ENCODE measurements around the gene ETV2.
"Not testable (repeated sequence)": the region's sequence is repeated elsewhere in the genome, so short reads cannot be mapped to it uniquely, and the experiment has no call there.

The ETV2 gene

DNA sequence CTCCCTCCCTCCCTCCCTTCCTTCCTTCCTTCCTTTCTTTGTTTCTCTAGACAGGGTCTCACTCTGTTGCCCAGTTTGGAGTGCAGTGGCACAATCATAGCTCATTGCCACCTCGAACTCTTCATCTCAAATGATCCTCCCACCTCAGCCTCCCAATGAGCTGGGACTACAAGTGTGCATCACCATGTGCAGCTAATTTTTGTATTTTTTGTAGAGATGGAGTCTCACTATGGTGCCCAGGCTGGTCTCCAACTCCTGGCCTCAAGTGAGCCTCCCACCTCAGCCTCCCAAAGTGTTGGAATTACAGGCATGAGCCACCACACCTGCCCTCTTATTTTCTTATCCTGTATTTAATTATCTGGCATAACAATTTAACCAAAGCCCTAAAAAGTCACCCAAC is 29.1 kb downstream of the ETV2 start:
- H3K9ac ChIP-seq (ENCODE audit: low read length in 5 of 5), result no peak overlapping the region
- no peak overlapping the region for H3K4me3 ChIP-seq (ENCODE audit: low read depth in 1 of 5, low read length in 5 of 5)
- no peaks in the 10 kb centered on the region for H3K36me3 ChIP-seq (ENCODE audit: control insufficient read depth in 5 of 5, insufficient read depth in 5 of 5, low read length in 5 of 5)
- H3K27me3 ChIP-seq (ENCODE audit: control insufficient read depth in 5 of 5, insufficient read depth in 4 of 5, low read length in 5 of 5), result peaks cover 0 to 22% (median 8%) of the 10 kb centered on the region in 5 donors
- H3K27ac ChIP-seq (ENCODE audit: low read depth, low read length), result no peak overlapping the region
- H3K4me1 ChIP-seq (ENCODE audit: control insufficient read depth in 5 of 5, insufficient read depth in 5 of 5, low read length in 5 of 5), result peaks cover 0 to 9% (median 8%) of the 10 kb centered on the region in 5 donors
- no peaks in the 10 kb centered on the region for H3K9me3 ChIP-seq (ENCODE audit: control insufficient read depth in 5 of 5, low read length in 5 of 5)

DNA sequence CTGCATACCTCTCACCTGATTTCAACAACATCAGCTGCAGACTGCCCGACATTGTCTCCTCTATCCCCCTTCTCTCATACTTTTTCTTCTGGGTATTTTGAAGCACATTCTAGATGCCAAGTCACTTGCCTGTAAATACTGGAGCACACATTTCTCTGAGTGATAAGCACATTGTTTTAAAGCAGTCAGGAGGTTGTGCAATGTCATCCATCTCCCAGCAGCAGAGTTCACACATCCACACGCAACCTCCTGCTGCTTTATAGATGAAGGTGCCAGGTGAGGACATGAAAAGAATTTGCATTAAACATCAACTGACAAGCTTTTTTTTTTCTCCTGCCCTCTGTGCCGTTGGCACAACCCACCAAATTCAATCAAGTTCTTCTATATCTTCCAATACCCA is 30.3 kb downstream of the ETV2 start:
- no peaks in the 10 kb centered on the region for H3K9me3 ChIP-seq (ENCODE audit: control insufficient read depth in 5 of 5, low read length in 5 of 5)
- H3K4me3 ChIP-seq (ENCODE audit: low read depth in 1 of 5, low read length in 5 of 5), result no peak overlapping the region
- H3K36me3 ChIP-seq (ENCODE audit: control insufficient read depth in 5 of 5, insufficient read depth in 5 of 5, low read length in 5 of 5), result no peaks in the 10 kb centered on the region
- peaks cover 0 to 9% (median 8%) of the 10 kb centered on the region in 5 donors for H3K4me1 ChIP-seq (ENCODE audit: control insufficient read depth in 5 of 5, insufficient read depth in 5 of 5, low read length in 5 of 5)
- H3K9ac ChIP-seq (ENCODE audit: low read length in 5 of 5), result no peak overlapping the region
- no peak overlapping the region for H3K27ac ChIP-seq (ENCODE audit: low read depth, low read length)
- H3K27me3 ChIP-seq (ENCODE audit: control insufficient read depth in 5 of 5, insufficient read depth in 4 of 5, low read length in 5 of 5), result peaks cover 0 to 24% (median 10%) of the 10 kb centered on the region in 5 donors

DNA sequence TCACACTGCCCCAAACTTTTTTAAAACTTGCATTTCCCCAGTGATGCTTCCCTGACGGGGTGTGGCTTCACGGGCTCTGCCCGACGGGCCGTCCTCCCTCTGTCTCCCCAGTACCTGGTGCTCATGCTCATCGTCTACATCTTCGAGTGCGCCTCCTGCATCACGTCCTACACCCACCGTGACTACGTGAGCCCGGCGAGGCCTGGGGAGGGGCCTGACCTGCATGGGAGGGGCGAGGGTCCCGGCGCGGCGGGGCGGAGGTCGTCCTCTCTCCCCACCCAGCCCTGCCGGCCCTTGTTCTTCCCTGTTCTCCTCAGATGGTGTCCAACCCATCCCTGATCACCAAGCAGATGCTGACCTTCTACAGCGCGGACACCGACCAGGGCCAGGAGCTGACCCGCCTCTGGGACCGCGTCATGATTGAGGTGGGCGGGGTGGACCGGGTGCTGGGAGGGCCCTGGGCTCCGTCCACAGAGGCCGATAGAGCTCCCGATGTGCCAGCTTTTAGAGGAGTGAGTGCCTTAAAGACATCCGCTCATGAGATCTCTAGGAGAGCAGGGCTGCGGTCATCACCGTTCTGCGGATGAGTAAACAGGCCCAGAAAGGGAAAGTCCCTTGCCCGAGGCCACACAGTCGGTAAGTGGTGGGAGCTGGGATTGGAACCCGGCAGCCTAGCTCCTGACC is 31.7 kb downstream of the ETV2 start:
- H3K27me3 ChIP-seq (ENCODE audit: control insufficient read depth in 5 of 5, insufficient read depth in 4 of 5, low read length in 5 of 5), result peaks cover 0 to 24% (median 10%) of the 10 kb centered on the region in 5 donors
- H3K4me1 ChIP-seq (ENCODE audit: control insufficient read depth in 5 of 5, insufficient read depth in 5 of 5, low read length in 5 of 5), result peaks cover 0 to 9% (median 8%) of the 10 kb centered on the region in 5 donors
- H3K9me3 ChIP-seq (ENCODE audit: control insufficient read depth in 5 of 5, low read length in 5 of 5), result no peaks in the 10 kb centered on the region
- peak overlapping the region in 1 of 5 donors; percentile 43 for H3K9ac ChIP-seq (ENCODE audit: low read length in 5 of 5)
- H3K4me3 ChIP-seq (ENCODE audit: low read depth in 1 of 5, low read length in 5 of 5), result peak overlapping the region; percentile 47 to 56 (median 52)
- no peaks in the 10 kb centered on the region for H3K36me3 ChIP-seq (ENCODE audit: control insufficient read depth in 5 of 5, insufficient read depth in 5 of 5, low read length in 5 of 5)
- H3K27ac ChIP-seq (ENCODE audit: low read depth, low read length), result no peak overlapping the region

DNA sequence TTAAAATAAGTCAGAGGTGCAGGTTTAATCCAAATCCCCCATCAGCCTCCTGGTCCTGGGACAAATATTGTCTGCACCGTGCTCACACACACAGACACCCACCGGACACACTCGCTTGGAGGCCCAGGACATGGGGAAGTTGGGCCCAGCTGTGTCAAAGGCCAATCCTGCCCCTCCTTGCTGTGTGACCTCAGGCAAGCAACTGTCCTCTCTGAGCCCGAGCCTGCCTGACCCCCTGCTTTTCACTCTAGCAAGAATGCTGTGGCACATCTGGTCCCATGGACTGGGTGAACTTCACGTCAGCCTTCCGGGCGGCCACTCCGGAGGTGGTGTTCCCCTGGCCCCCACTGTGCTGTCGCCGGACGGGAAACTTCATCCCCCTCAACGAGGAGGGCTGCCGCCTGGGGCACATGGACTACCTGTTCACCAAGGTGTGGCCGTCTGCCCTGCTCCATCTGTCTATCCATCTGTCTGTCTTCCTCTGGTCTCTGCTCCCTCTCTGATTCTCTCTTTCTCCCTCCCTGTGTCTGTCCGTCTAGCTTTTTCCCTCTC is 34.1 kb downstream of the ETV2 start:
- Histone ChIP-seq H3K4me1 (ENCODE audit: control insufficient read depth in 5 of 5, insufficient read depth in 5 of 5, low read length in 5 of 5) (peaks cover 0 to 9% (median 8%) of the 10 kb centered on the region in 5 donors), H3K27me3 (ENCODE audit: control insufficient read depth in 5 of 5, insufficient read depth in 4 of 5, low read length in 5 of 5) (peaks cover 0 to 21% (median 10%) of the 10 kb centered on the region in 5 donors), H3K27ac (ENCODE audit: low read depth, low read length) (no peak overlapping the region), H3K36me3 (ENCODE audit: control insufficient read depth in 5 of 5, insufficient read depth in 5 of 5, low read length in 5 of 5) (no peaks in the 10 kb centered on the region), H3K9me3 (ENCODE audit: control insufficient read depth in 5 of 5, low read length in 5 of 5) (no peaks in the 10 kb centered on the region), H3K4me3 (ENCODE audit: low read depth in 1 of 5, low read length in 5 of 5) (no peak overlapping the region), H3K9ac (ENCODE audit: low read length in 5 of 5) (no peak overlapping the region)

DNA sequence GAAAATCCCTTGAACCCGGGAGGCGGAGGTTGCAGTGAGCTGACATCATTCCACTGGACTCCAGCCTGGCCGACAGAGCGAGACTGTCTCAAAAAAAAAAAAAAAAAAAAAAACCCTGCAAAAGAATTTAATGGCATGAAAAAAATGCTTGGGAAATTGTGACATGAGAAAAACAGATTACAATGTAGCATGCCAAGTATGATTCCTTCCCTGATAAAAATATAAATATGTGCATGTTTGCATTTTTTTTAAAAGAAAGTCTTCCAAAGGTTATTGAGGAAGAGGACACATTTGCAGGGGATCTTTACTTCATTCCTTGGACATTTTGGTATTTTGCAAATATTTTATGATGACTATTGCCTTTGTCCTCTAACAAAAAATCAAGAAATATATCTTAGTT is 48.3 kb downstream of the ETV2 start:
- no peaks in the 10 kb centered on the region for H3K27me3 ChIP-seq (ENCODE audit: control insufficient read depth in 5 of 5, insufficient read depth in 4 of 5, low read length in 5 of 5)
- H3K9me3 ChIP-seq (ENCODE audit: control insufficient read depth in 5 of 5, low read length in 5 of 5), result no peaks in the 10 kb centered on the region
- peak overlapping the region in 4 of 5 donors; percentile 22 to 53 (median 39) for H3K4me3 ChIP-seq (ENCODE audit: low read depth in 1 of 5, low read length in 5 of 5)
- no peaks in the 10 kb centered on the region for H3K36me3 ChIP-seq (ENCODE audit: control insufficient read depth in 5 of 5, insufficient read depth in 5 of 5, low read length in 5 of 5)
- H3K27ac ChIP-seq (ENCODE audit: low read depth, low read length), result peak overlapping the region; percentile 37
- no peak overlapping the region for H3K9ac ChIP-seq (ENCODE audit: low read length in 5 of 5)
- peaks cover 0 to 14% (median 9%) of the 10 kb centered on the region in 5 donors for H3K4me1 ChIP-seq (ENCODE audit: control insufficient read depth in 5 of 5, insufficient read depth in 5 of 5, low read length in 5 of 5)

DNA sequence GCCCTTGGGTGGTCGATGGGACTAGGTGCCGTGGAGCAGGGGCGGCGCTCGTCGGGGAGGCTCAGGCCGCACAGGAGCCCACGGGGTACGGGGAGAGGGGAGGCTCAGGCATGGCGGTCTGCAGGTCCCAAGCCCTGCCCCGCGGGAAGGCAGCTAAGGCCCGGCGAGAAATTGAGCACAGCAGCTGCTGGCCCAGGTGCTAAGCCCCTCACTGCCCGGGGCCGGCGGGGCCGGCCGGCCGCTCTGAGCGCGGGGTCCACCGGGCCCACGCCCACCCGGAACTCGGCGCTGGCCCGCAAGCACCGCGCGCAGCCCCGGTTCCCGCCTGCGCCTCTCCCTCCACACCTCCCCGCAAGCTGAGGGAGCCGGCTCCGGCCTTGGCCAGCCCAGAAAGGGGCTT is 49.6 kb downstream of the ETV2 start:
- not testable (repeated sequence) for H3K27ac ChIP-seq (ENCODE audit: low read depth, low read length); H3K9me3 ChIP-seq (ENCODE audit: control insufficient read depth in 5 of 5, low read length in 5 of 5); H3K9ac ChIP-seq (ENCODE audit: low read length in 5 of 5); H3K36me3 ChIP-seq (ENCODE audit: control insufficient read depth in 5 of 5, insufficient read depth in 5 of 5, low read length in 5 of 5); H3K27me3 ChIP-seq (ENCODE audit: control insufficient read depth in 5 of 5, insufficient read depth in 4 of 5, low read length in 5 of 5); H3K4me3 ChIP-seq (ENCODE audit: low read depth in 1 of 5, low read length in 5 of 5)
- H3K4me1 ChIP-seq (ENCODE audit: control insufficient read depth in 5 of 5, insufficient read depth in 5 of 5, low read length in 5 of 5), result peaks cover 0 to 14% (median 9%) of the 10 kb centered on the region in 5 donors

DNA sequence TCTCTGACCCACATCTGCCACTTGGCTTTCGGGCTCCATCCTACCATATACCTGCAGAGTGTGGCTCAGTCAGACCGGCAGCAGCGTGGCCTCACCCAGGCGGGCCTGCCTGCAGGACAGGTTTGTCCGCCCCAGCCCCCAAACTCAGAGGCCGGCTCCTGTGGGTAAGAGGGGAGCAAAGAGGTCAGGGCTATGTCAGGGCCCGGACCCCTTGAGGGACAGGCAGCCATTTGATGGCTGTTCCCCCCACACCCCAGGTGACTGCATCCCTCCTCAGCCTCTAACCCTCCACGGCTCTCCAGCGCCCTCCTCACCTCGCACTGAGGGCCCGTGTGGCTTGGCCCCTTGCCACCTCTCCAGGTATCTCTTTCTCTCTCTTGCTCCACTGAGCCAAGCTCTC is 50.5 kb downstream of the ETV2 start:
- Histone ChIP-seq H3K9me3 (ENCODE audit: control insufficient read depth in 5 of 5, low read length in 5 of 5) (peaks cover 0 to 4% (median 0%) of the 10 kb centered on the region in 5 donors), H3K27me3 (ENCODE audit: control insufficient read depth in 5 of 5, insufficient read depth in 4 of 5, low read length in 5 of 5) (no peaks in the 10 kb centered on the region), H3K9ac (ENCODE audit: low read length in 5 of 5) (peak overlapping the region in 1 of 5 donors; percentile 0), H3K4me3 (ENCODE audit: low read depth in 1 of 5, low read length in 5 of 5) (no peak overlapping the region), H3K27ac (ENCODE audit: low read depth, low read length) (no peak overlapping the region), H3K36me3 (ENCODE audit: control insufficient read depth in 5 of 5, insufficient read depth in 5 of 5, low read length in 5 of 5) (no peaks in the 10 kb centered on the region), H3K4me1 (ENCODE audit: control insufficient read depth in 5 of 5, insufficient read depth in 5 of 5, low read length in 5 of 5) (peaks cover 0 to 14% (median 9%) of the 10 kb centered on the region in 5 donors)

DNA sequence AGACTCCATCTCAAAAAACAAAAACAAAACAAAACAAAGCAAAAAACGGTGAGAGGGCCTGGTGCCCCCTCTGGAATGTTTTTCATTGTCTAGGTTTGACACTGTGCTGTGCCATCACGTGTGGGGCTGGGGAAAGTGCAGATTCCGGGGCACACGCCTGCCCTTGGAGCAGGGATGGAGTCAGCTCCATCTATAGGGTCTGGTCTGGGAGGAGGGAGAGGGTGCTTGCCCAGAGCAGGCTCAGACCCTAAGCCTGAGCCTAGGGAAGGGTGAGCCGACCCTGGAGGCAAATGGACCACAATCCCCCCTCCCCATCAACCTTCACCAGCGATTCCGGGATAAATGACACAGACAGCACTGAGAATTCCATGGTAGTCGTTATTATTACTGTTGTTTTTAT is 51.9 kb downstream of the ETV2 start:
- H3K4me1 ChIP-seq (ENCODE audit: control insufficient read depth in 5 of 5, insufficient read depth in 5 of 5, low read length in 5 of 5), result peaks cover 0 to 14% (median 9%) of the 10 kb centered on the region in 5 donors
- no peak overlapping the region for H3K9ac ChIP-seq (ENCODE audit: low read length in 5 of 5)
- no peaks in the 10 kb centered on the region for H3K36me3 ChIP-seq (ENCODE audit: control insufficient read depth in 5 of 5, insufficient read depth in 5 of 5, low read length in 5 of 5)
- no peak overlapping the region for H3K27ac ChIP-seq (ENCODE audit: low read depth, low read length)
- H3K9me3 ChIP-seq (ENCODE audit: control insufficient read depth in 5 of 5, low read length in 5 of 5), result peaks cover 0 to 4% (median 0%) of the 10 kb centered on the region in 5 donors
- H3K27me3 ChIP-seq (ENCODE audit: control insufficient read depth in 5 of 5, insufficient read depth in 4 of 5, low read length in 5 of 5), result no peaks in the 10 kb centered on the region
- H3K4me3 ChIP-seq (ENCODE audit: low read depth in 1 of 5, low read length in 5 of 5), result no peak overlapping the region

DNA sequence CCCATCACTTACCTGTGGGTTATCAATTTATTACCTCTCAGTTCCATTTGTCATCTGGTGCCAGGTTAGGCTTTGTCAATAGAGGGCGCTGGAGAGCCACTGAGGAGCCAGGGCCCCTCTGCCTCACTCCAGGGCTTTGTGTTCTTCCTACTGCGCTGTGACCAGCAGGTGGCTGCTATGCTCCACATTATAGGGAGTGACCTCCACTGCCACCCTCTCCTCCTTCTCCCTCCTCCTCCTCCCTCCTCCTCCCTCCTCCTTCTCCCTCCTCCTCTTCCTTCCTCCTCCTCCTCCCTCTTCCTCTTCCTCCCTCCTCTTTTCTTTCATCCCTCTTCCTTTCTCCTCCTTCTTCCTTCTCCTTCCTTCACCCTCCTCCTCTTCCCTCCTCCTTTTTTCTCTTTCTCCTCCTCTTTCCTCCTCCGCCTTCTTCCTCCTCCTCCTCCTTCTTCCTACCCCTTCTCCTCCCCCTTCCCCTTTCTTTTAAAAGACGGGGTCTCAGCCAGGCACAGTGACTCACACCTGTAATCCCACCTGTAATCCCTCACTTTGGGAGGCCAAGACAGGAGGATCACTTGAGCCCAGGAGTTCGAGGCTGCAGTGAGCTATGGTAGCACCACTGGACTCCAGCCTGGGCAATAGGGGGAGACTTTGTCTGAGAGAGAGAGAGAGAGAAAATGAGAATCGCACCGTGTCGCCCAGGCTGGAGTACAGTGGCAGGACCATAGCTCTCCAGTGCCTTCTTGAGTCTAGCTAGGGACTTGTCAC is 52.5 kb downstream of the ETV2 start:
- Histone ChIP-seq H3K36me3 (ENCODE audit: control insufficient read depth in 5 of 5, insufficient read depth in 5 of 5, low read length in 5 of 5) (no peaks in the 10 kb centered on the region), H3K4me1 (ENCODE audit: control insufficient read depth in 5 of 5, insufficient read depth in 5 of 5, low read length in 5 of 5) (peaks cover 0 to 14% (median 9%) of the 10 kb centered on the region in 5 donors), H3K4me3 (ENCODE audit: low read depth in 1 of 5, low read length in 5 of 5) (no peak overlapping the region), H3K9ac (ENCODE audit: low read length in 5 of 5) (no peak overlapping the region), H3K27me3 (ENCODE audit: control insufficient read depth in 5 of 5, insufficient read depth in 4 of 5, low read length in 5 of 5) (no peaks in the 10 kb centered on the region), H3K9me3 (ENCODE audit: control insufficient read depth in 5 of 5, low read length in 5 of 5) (peaks cover 0 to 4% (median 0%) of the 10 kb centered on the region in 5 donors), H3K27ac (ENCODE audit: low read depth, low read length) (no peak overlapping the region)

All from subcutaneous abdominal adipose tissue (tissue), 5 donors.